Muscle layer of colon (tissue), 2 donors: ENCODE measurements around the gene FOXQ1.
"Not testable (repeated sequence)": the region's sequence is repeated elsewhere in the genome, so short reads cannot be mapped to it uniquely, and the experiment has no call there.

ENCODE experiments used
- H3K27ac ChIP-seq: one replicate; pipeline ENCODE4 v1.7.0; 2013; ENCODE audit warnings: low read depth, mild to moderate bottlenecking, low read length, moderate library complexity
- H3K27me3 ChIP-seq, 2 donors: one replicate each; pipeline ENCODE4 v1.7.0; 2013; ENCODE audit warnings: low read length in 2 of 2, mild to moderate bottlenecking in 2 of 2; ENCODE audit not compliant: insufficient read depth in 2 of 2, control insufficient read depth in 1 of 2
- H3K36me3 ChIP-seq: one replicate; pipeline ENCODE4 v1.7.0; 2013; ENCODE audit warnings: mild to moderate bottlenecking, low read length; ENCODE audit not compliant: insufficient read depth
- H3K4me1 ChIP-seq: one replicate; pipeline ENCODE4 v1.7.0; 2013; ENCODE audit warnings: mild to moderate bottlenecking, low read length; ENCODE audit not compliant: insufficient read depth
- H3K4me3 ChIP-seq, 2 donors: one replicate each; pipeline ENCODE4 v1.7.0; 2013; ENCODE audit warnings: low read length in 2 of 2, low read depth in 1 of 2, mild to moderate bottlenecking in 1 of 2, moderate library complexity in 1 of 2
- H3K9ac ChIP-seq: one replicate; pipeline ENCODE4 v1.7.0; 2013; ENCODE audit warnings: low read length
- H3K9me3 ChIP-seq: one replicate; pipeline ENCODE4 v1.7.0; 2013; ENCODE audit warnings: mild to moderate bottlenecking, low read length
- donor health status: abdominal sarcoma.
- donor health status: Adenocarcinoma of cecum.

Gene FOXQ1

DNA sequence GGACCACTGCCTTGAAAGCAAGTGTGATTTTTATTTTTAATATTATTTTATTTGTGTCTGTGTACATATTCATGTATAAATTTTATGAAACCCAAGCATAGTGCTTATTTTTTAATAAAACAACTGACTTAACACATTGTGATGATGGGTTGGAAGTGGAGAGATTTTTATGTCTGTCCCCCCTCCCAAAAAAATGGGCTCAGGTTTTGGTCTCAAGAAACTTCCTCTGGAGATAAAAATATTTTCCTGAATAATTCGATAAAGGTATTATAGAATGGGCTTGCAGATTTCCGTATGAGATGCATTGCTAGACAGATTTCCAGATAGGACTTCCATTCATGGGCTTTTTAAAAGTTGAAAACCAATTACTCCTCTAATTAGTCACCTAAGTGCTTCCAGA lies 2.7 kb downstream of the FOXQ1 start:
- H3K4me1 ChIP-seq, result peaks cover 5% of the 10 kb centered on the region
- H3K27me3 ChIP-seq, result peaks cover 17 to 44% of the 10 kb centered on the region in 2 donors
- H3K9me3 ChIP-seq, result no peaks in the 10 kb centered on the region
- no peak overlapping the region for H3K27ac ChIP-seq
- no peak overlapping the region for H3K4me3 ChIP-seq
- no peaks in the 10 kb centered on the region for H3K36me3 ChIP-seq
- no peak overlapping the region for H3K9ac ChIP-seq

DNA sequence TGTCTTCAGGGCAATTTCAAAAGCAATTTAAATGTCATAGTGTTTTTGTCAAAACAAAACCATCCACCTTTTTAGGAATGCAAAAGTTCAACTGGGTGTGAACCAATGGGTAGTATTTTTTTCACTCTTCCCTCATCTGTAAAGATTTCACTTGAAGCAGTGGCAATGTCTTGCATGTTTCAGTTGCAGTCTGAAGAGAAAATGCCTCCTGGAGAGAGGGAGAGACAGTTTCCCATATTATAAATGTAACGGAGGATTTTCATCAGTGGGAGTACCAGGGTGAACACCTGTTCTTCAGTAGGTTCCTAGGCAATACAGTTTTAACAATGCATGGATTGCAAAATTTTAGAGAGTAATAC lies 3.3 kb downstream of the FOXQ1 start:
- Histone ChIP-seq H3K4me3 (no peak overlapping the region), H3K9ac (no peak overlapping the region)

DNA sequence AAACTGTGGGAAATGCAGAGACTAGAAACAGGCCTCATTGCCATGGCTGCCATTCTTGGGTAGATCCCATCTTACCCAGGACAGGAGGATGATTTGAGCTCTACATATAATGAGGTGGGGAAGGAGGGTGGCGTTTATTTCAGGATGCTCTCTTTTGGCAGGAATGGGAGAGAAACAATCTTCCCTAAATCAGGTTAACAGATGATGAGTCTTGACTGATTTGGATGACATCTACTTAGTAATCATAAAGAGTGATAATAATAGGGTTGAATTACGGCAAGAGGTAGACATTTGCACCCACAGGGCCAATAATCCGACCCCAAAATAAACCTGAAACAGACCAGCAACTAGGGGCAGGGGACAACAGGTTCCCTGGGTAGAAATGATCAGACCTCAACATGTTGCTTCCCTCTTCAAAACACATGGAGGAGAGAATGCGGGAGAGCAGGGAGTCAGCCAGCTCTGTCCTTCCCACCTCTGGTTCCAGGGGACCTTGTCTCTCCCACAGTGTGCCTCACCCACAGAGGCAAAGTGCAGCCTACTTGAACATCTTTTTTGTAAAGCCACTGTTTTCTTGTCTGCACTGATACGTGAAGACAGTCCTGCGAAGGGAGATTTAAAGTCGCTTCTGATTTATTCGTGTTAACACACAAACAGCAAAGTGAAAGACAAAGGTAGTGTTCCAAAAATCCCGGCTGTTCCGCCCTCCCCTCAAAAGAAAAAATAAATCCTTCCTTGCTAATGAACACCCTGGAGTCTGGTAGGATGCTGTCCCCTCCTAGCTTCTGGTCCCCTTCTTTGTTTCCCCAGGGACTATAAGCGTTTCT lies 3.9 kb downstream of the FOXQ1 start:
- Histone ChIP-seq H3K4me1 (peaks cover 5% of the 10 kb centered on the region), H3K4me3 (peak overlapping the region in 1 of 2 donors; percentile 28), H3K9me3 (no peaks in the 10 kb centered on the region), H3K36me3 (no peaks in the 10 kb centered on the region), H3K27me3 (peaks cover 17 to 42% of the 10 kb centered on the region in 2 donors), H3K27ac (no peak overlapping the region), H3K9ac (no peak overlapping the region)

More for the DNA sequence above, 3.3 kb downstream of the FOXQ1 start:
- Histone ChIP-seq H3K27ac (no peak overlapping the region), H3K36me3 (no peaks in the 10 kb centered on the region), H3K9me3 (no peaks in the 10 kb centered on the region), H3K27me3 (peaks cover 17 to 44% of the 10 kb centered on the region in 2 donors), H3K4me1 (peaks cover 5% of the 10 kb centered on the region)

DNA sequence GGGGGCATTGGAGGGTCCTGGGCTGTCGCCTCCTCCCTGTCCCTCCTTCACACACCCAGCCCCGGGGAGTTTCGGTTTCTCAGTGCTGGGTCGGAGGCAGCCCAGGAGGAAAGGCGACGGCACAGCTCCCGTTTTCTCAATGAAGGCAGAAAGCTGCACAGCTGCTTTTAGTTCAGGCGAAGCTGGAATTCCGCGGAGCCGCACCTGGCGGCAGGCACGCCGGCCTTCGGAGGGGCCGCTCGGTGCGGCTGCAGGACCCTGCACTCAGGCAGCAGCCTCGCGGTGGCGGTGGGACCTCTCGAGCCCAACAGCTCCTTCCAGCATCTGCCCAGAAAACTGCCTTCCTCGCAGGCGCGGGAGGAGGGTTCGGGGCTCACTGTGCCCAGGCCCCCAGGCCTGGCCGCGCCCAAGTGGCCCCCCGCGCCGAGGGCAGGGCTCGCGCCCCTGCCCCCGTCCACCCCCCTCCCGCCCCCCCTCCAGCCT lies 4.6 kb downstream of the FOXQ1 start:
- Histone ChIP-seq H3K9ac (no peak overlapping the region), H3K9me3 (no peaks in the 10 kb centered on the region), H3K4me3 (peak overlapping the region; percentile 28 to 29), H3K4me1 (peaks cover 1% of the 10 kb centered on the region), H3K27me3 (peaks cover 17 to 36% of the 10 kb centered on the region in 2 donors), H3K36me3 (no peaks in the 10 kb centered on the region), H3K27ac (no peak overlapping the region)

DNA sequence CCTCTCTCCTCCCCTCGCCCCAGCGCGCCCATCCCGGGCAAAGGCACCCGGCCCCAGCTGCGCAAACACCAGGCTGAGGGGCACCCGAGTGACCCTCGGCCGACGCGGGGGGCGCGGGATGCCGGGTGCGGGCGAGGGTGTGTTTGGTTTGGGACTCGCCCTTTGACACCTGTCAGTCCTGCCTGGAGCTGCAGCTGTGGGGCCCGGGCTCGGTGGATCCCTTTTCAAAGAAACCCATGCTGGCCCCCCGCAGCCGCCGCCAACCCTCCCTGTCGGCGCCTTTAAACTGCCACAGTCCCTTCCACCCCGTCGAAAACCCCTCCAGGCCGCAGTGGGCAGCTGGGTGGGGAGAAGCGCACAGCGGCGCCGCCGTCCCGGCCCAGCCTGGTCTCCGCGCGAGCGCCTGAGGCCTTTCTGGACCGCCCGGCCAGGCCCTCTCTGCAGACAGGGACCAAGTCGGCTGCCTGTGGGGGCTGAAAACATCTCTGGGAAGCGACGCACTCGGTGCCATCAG lies 5.5 kb downstream of the FOXQ1 start:
- Histone ChIP-seq H3K9me3 (no peaks in the 10 kb centered on the region), H3K27ac (no peak overlapping the region), H3K27me3 (peaks cover 17 to 28% of the 10 kb centered on the region in 2 donors)

DNA sequence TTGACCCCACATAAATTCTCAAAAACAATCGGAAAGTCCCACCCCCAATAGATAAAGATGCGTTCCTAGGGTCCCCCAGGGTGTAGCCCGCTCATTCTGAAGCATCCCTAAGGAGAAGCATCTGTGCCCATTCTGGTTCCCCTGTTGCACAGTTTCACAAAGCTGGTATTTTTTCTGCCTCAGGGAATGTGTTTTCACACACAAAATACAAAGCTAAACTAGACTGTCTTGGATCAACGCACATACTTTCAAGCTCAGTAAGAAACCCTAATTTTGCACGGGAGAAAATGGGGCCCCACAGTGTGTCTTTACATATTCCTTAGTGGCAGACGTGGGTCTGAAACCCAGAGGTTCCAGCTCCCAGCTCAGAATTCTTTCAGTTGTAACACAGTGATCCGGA lies 6.1 kb downstream of the FOXQ1 start:
- no peaks in the 10 kb centered on the region for H3K36me3 ChIP-seq
- no peaks in the 10 kb centered on the region for H3K9me3 ChIP-seq
- peaks cover 17 to 25% of the 10 kb centered on the region in 2 donors for H3K27me3 ChIP-seq
- H3K4me3 ChIP-seq, result no peak overlapping the region
- no peak overlapping the region for H3K9ac ChIP-seq
- H3K4me1 ChIP-seq, result no peaks in the 10 kb centered on the region
- no peak overlapping the region for H3K27ac ChIP-seq

More for the DNA sequence above, 5.5 kb downstream of the FOXQ1 start:
- Histone ChIP-seq H3K4me1 (no peaks in the 10 kb centered on the region), H3K4me3 (no peak overlapping the region), H3K9ac (no peak overlapping the region), H3K36me3 (no peaks in the 10 kb centered on the region)

DNA sequence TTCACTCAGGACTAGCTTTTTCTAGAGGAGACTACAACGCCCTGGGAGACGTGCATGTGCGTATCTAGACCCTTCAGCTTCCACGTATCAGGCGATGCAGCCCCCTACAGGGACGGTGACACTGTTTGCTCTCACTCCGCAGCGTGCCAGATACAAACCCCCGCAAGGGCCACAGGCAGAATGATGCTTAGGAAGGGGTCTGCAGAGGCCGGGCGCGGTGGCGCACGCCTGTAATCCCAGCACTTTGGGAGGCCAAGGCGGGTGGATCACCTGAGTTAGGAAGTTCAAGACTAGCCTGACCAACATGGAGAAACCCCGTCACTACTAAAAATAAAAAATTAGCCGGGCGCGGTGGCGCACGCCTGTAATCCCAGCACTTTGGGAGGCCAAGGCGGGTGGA lies 6.7 kb downstream of the FOXQ1 start:
- H3K36me3 ChIP-seq, H3K4me3 ChIP-seq, H3K4me1 ChIP-seq, H3K9ac ChIP-seq, H3K9me3 ChIP-seq, H3K27ac ChIP-seq: not testable (repeated sequence)
- peaks cover 17 to 25% of the 10 kb centered on the region in 2 donors for H3K27me3 ChIP-seq

DNA sequence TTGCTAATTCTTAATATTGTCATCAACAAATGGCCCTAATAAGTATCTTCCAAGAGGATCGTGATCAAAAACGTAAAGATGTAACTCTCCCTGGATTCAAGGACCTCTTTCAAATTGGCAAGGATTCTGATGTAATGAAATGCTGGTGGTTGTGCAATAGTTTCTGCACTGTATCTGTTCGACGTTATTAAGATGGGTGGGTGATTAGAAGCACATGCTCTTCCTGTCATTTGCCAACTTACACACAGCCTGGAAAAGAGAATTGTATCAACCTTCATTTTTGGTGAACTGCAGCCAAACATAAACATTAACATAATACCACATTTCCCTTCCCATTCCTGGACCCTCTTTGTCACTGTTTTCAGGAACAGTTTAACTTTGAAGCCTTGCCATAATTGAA lies 9.8 kb downstream of the FOXQ1 start:
- Histone ChIP-seq H3K9ac (no peak overlapping the region), H3K9me3 (no peaks in the 10 kb centered on the region), H3K27ac (no peak overlapping the region), H3K4me1 (peaks cover under 1% of the 10 kb centered on the region), H3K27me3 (no peaks in the 10 kb centered on the region), H3K4me3 (no peak overlapping the region), H3K36me3 (no peaks in the 10 kb centered on the region)

DNA sequence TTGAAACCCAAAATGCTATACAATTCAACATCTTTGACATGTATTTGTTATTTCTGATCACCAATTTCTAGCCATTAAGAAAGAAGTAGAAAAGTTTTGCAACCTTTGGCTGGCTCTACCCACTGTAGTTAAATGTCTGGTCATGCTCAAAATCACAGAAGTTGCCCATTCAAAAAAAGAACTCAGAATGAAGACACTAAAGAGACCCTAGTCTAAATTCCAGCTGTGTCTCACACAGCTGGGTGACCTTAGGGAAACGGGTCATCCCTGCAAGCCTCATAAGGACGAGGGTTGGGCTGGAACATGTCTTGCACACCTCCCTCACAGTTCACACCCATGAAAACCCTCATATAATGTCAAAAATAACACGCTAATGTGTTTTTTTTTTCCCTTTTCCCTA lies 10.3 kb downstream of the FOXQ1 start:
- H3K9me3 ChIP-seq, result no peaks in the 10 kb centered on the region
- no peak overlapping the region for H3K4me3 ChIP-seq
- H3K27ac ChIP-seq, result no peak overlapping the region
- H3K27me3 ChIP-seq, result no peaks in the 10 kb centered on the region
- peaks cover 3% of the 10 kb centered on the region for H3K4me1 ChIP-seq
- H3K36me3 ChIP-seq, result no peaks in the 10 kb centered on the region
- no peak overlapping the region for H3K9ac ChIP-seq

DNA sequence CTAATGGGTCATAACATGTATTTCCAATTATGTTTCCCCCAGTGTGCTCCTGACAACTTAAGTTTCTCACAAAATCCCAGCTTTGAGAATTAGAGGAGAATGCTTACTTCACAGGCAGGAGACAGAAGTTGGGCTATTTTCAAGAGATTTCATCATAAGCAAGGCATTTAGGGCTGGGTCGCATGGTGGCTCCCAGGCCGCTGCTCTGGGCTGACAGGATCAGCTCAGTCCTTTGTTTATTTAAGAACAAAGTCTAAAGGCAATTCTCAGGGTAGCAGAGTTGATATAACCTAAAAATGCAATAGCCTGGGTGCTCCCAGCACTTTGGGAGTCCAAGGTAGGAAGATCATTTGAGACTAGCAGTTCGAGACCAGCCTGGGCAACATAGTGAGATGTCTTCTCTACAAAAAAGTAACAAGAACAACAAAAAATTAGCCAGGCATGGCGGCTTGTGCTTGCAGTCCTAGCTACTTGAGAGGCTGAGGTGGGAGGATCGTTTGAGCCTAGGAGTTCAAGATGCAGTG lies 10.9 kb downstream of the FOXQ1 start:
- no peaks in the 10 kb centered on the region for H3K36me3 ChIP-seq
- no peaks in the 10 kb centered on the region for H3K27me3 ChIP-seq
- no peak overlapping the region for H3K9ac ChIP-seq
- H3K9me3 ChIP-seq, result no peaks in the 10 kb centered on the region
- H3K4me1 ChIP-seq, result peaks cover 3% of the 10 kb centered on the region
- H3K27ac ChIP-seq, result no peak overlapping the region
- no peak overlapping the region for H3K4me3 ChIP-seq

DNA sequence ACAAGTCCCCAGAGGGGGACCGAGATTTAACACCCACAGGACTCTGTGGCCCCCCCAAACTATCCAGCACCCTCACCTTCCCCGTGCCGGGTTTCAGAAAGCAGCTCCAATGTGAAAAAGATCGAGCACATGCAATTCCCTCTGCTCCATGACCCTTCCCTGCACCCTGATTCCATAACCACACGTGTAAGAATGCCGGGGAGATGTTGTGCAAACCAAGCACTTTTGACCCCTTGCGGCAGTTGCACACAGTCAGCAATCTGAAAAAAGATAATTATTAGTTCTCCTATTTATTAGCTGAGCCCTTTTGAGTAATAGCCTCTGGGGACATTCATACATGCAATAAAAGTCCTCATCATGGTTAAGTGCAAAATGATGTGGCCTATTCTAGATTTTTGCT lies 13.0 kb downstream of the FOXQ1 start:
- Histone ChIP-seq H3K36me3 (no peaks in the 10 kb centered on the region), H3K27me3 (no peaks in the 10 kb centered on the region), H3K4me1 (peaks cover 3% of the 10 kb centered on the region), H3K4me3 (no peak overlapping the region), H3K9ac (no peak overlapping the region), H3K9me3 (no peaks in the 10 kb centered on the region), H3K27ac (no peak overlapping the region)
